SK-N-SH treated with all-trans-retinoic acid at 6 μM for 48 hours (cell line): ENCODE measurements around the gene CATSPERZ.

Experiments used
- ATAC-seq: fragments of 200-7000 bp; cut with Tn5 transposase; 3 replicates; pipeline ENCODE4 v1.9.1; 2020; ENCODE audit warnings: mild to moderate bottlenecking, moderate library complexity
- ARNTL ChIP-seq: fragments of 450-650 bp; formaldehyde crosslinking; IDR thresholded peaks from 2 replicates; pipeline ENCODE4 v1.5.0; 2020; ENCODE audit warnings: low read depth, mild to moderate bottlenecking, moderate library complexity, borderline replicate concordance
- BACH2 ChIP-seq: fragments of 250-450 bp; sonication (Bioruptor Pico); IDR thresholded peaks from 2 replicates; pipeline ENCODE4 v1.9.0; 2021; ENCODE audit warnings: mild to moderate bottlenecking, borderline replicate concordance
- CSDC2 ChIP-seq: fragments of 250-450 bp; sonication (Bioruptor Pico); IDR thresholded peaks from 2 replicates; pipeline ENCODE4 v1.5.0; 2020; ENCODE audit warnings: mild to moderate bottlenecking, moderate library complexity
- GLIS3 ChIP-seq: fragments of 250-450 bp; sonication (Bioruptor Pico); IDR thresholded peaks from 2 replicates; pipeline ENCODE4 v1.5.0; 2020; ENCODE audit warnings: mild to moderate bottlenecking, moderate library complexity
- ISL1 ChIP-seq: fragments of 250-450 bp; sonication (Bioruptor Pico); IDR thresholded peaks from 2 replicates; pipeline ENCODE4 v2.1.2; 2022; ENCODE audit warnings: mild to moderate bottlenecking, moderate library complexity
- OSR1 ChIP-seq: fragments of 250-450 bp; sonication (Bioruptor Pico); IDR thresholded peaks from 2 replicates; pipeline ENCODE4 v1.8.0; 2022; ENCODE audit warnings: moderate library complexity, mild to moderate bottlenecking, inconsistent platforms
- PPARA ChIP-seq: fragments of 250-450 bp; sonication (Bioruptor Pico); IDR thresholded peaks from 2 replicates; pipeline ENCODE4 v1.5.0; 2020; ENCODE audit warnings: mild to moderate bottlenecking, borderline replicate concordance
- SNAI2 ChIP-seq: fragments of 250-450 bp; sonication (Bioruptor Pico); IDR thresholded peaks from 2 replicates; pipeline ENCODE4 v1.5.0; 2020; ENCODE audit warnings: mild to moderate bottlenecking, moderate library complexity
- TCF4 ChIP-seq: fragments of 250-450 bp; sonication (Bioruptor Pico); IDR thresholded peaks from 2 replicates; pipeline ENCODE4 v1.8.0; 2021; ENCODE audit warnings: mild to moderate bottlenecking, moderate library complexity, borderline replicate concordance
- TOX ChIP-seq: fragments of 250-450 bp; sonication (Bioruptor Pico); IDR thresholded peaks from 2 replicates; pipeline ENCODE4 v1.8.0; 2021; ENCODE audit warnings: mild to moderate bottlenecking, moderate library complexity, borderline replicate concordance
- ZC3H10 ChIP-seq: fragments of 250-450 bp; sonication (Bioruptor Pico); IDR thresholded peaks from 2 replicates; pipeline ENCODE4 v1.5.1; 2021; ENCODE audit warnings: mild to moderate bottlenecking, moderate library complexity
- ZFP30 ChIP-seq: fragments of 450-650 bp; formaldehyde crosslinking; IDR thresholded peaks from 2 replicates; pipeline ENCODE4 v1.5.0; 2022; ENCODE audit warnings: mild to moderate bottlenecking, moderate library complexity
- ZNF565 ChIP-seq: fragments of 450-650 bp; formaldehyde crosslinking; conservative IDR thresholded peaks from 2 replicates; pipeline ENCODE4 v1.5.0; 2020; ENCODE audit warnings: low read depth, mild to moderate bottlenecking, moderate library complexity
- ZNF70 ChIP-seq: fragments of 450-650 bp; formaldehyde crosslinking; IDR thresholded peaks from 2 replicates; pipeline ENCODE4 v1.5.0; 2020; ENCODE audit warnings: mild to moderate bottlenecking, moderate library complexity
- ZNF8 ChIP-seq: fragments of 450-650 bp; formaldehyde crosslinking; IDR thresholded peaks from 2 replicates; pipeline ENCODE4 v1.5.0; 2020; ENCODE audit warnings: mild to moderate bottlenecking, moderate library complexity
- TF ChIP-seq, protein P1 (sequence below): fragments of 250-450 bp; sonication (Bioruptor Pico); IDR thresholded peaks from 2 replicates; pipeline ENCODE4 v1.5.0; 2020; ENCODE audit warnings: mild to moderate bottlenecking, moderate library complexity
- TF ChIP-seq, protein P2 (sequence below): fragments of 250-450 bp; sonication (Bioruptor Pico); IDR thresholded peaks from 2 replicates; pipeline ENCODE4 v1.5.1; 2021; ENCODE audit warnings: mild to moderate bottlenecking, moderate library complexity
- TF ChIP-seq, protein P3 (sequence below): fragments of 250-450 bp; sonication (Bioruptor Pico); IDR thresholded peaks from 2 replicates; pipeline ENCODE4 v1.8.0; 2021; ENCODE audit warnings: low read depth, mild to moderate bottlenecking, moderate library complexity, borderline replicate concordance

The CATSPERZ gene

DNA sequence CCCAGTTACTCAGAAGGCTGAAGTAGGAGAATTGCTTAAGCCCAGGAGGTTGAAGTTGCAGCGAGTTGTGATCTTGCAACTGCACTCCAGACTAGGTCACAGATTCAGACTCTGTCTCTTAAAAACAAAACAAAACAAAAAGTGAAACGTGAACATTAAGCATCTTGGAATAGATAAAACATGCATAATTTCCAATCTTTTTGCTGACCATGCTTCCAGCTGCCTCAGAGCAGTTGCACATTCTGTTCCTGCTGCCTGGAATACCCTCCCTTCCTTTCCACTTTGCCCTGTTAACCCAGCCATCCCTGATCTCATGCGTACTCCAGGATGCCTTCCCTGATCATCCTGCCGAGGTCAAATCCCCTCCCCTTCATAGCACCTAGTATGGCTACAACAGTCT lies 39.1 kb downstream of the CATSPERZ start:
- TF ChIP-seq ISL1 (CRISPR knock-in tag) = no peak
- peak; percentile 87 for TF ChIP-seq ZNF70 (CRISPR knock-in tag)
- ATAC-seq = no peak

DNA sequence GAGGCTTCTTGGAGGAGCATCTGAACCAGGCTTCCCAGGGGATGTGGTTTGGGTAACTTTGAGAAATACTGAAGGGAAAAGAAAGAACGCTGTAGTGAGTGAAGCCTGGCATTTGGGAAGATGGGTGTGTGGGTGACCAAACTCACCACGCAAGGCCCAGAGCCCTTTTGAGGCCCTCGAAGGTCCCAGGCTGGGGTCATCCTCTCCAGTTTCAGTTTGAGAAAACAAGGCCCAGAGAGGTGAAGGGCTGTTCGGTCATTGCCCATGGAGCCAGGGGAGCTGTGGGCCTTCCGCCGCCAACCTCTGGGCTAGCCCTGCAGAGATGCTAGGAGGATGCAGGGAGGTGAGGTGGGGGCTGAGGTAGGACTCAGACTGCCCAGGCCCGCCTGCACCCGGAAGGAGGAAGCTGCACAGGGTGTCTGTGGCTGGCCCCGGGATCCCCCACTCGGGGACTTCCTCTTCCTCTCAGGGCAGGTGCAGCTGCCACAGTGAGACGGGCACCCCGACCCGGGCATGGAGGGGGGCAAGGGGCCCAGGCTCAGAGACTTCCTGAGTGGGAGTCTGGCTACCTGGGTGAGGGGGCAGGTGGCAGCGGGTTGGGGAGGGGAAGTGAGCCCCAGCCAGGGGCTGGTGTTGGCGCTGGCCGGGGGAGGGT lies 39.7 kb downstream of the CATSPERZ start, which contains the start of gene CCDC88B:
TSS of gene CCDC88B (plus strand) at position 451 of the 655 bp plus-strand sequence. CDS start at position 514, 63 bp downstream.
- TF ChIP-seq ZNF70 (CRISPR knock-in tag) = no peak
- no peak for TF ChIP-seq PPARA (CRISPR knock-in tag)
- TF ChIP-seq CSDC2 = no peak
- no peak for TF ChIP-seq ZFP30 (CRISPR knock-in tag)
- TF ChIP-seq, protein P1, sequence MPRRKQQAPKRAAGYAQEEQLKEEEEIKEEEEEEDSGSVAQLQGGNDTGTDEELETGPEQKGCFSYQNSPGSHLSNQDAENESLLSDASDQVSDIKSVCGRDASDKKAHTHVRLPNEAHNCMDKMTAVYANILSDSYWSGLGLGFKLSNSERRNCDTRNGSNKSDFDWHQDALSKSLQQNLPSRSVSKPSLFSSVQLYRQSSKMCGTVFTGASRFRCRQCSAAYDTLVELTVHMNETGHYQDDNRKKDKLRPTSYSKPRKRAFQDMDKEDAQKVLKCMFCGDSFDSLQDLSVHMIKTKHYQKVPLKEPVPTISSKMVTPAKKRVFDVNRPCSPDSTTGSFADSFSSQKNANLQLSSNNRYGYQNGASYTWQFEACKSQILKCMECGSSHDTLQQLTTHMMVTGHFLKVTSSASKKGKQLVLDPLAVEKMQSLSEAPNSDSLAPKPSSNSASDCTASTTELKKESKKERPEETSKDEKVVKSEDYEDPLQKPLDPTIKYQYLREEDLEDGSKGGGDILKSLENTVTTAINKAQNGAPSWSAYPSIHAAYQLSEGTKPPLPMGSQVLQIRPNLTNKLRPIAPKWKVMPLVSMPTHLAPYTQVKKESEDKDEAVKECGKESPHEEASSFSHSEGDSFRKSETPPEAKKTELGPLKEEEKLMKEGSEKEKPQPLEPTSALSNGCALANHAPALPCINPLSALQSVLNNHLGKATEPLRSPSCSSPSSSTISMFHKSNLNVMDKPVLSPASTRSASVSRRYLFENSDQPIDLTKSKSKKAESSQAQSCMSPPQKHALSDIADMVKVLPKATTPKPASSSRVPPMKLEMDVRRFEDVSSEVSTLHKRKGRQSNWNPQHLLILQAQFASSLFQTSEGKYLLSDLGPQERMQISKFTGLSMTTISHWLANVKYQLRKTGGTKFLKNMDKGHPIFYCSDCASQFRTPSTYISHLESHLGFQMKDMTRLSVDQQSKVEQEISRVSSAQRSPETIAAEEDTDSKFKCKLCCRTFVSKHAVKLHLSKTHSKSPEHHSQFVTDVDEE (CRISPR knock-in tag) = no peak
- TF ChIP-seq ZNF8 (CRISPR knock-in tag) = no peak
- no peak for TF ChIP-seq OSR1 (CRISPR knock-in tag)
- no peak for TF ChIP-seq GLIS3 (CRISPR knock-in tag)
- TF ChIP-seq, protein P2, sequence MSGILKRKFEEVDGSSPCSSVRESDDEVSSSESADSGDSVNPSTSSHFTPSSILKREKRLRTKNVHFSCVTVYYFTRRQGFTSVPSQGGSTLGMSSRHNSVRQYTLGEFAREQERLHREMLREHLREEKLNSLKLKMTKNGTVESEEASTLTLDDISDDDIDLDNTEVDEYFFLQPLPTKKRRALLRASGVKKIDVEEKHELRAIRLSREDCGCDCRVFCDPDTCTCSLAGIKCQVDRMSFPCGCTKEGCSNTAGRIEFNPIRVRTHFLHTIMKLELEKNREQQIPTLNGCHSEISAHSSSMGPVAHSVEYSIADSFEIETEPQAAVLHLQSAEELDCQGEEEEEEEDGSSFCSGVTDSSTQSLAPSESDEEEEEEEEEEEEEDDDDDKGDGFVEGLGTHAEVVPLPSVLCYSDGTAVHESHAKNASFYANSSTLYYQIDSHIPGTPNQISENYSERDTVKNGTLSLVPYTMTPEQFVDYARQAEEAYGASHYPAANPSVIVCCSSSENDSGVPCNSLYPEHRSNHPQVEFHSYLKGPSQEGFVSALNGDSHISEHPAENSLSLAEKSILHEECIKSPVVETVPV = no peak
- TF ChIP-seq TCF4 (CRISPR knock-in tag) = no peak
- TF ChIP-seq ARNTL (CRISPR knock-in tag) = no peak
- TF ChIP-seq, protein P3, sequence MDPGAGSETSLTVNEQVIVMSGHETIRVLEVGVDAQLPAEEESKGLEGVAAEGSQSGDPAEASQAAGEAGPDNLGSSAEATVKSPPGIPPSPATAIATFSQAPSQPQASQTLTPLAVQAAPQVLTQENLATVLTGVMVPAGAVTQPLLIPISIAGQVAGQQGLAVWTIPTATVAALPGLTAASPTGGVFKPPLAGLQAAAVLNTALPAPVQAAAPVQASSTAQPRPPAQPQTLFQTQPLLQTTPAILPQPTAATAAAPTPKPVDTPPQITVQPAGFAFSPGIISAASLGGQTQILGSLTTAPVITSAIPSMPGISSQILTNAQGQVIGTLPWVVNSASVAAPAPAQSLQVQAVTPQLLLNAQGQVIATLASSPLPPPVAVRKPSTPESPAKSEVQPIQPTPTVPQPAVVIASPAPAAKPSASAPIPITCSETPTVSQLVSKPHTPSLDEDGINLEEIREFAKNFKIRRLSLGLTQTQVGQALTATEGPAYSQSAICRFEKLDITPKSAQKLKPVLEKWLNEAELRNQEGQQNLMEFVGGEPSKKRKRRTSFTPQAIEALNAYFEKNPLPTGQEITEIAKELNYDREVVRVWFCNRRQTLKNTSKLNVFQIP (CRISPR knock-in tag) = no peak
- TF ChIP-seq ISL1 (CRISPR knock-in tag) = no peak
- no peak for ATAC-seq

DNA sequence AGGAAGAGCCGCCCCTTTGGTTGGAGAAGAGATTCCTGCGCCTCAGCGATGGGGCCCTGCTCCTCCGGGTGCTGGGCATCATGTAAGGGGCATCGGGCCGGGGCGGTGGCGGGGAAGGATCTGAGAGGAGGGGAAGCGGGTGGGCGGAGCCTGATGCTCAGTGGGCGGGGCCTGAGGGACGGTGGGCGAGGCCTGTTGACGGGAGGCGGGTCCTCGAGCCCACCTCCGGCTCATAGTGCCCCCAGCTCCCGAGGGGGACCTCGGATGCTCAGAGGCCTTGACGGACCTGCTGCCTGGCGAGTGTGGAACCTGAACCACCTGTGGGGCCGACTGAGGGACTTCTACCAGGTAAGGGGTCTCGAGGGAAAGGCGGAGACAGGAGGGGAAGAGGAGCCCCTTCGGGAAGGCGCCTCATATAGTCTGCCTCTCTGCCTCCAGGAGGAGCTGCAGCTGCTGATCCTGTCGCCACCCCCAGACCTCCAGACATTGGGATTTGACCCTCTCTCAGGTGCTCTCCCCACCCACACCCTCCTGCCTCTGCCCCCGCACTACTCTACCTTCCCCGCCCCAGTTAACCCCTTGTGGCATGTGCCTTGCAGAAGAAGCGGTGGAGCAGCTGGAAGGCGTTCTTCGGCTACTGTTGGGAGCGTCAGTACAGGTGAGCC lies 40.6 kb downstream of the CATSPERZ start:
- ATAC-seq = no peak
- TF ChIP-seq ZC3H10 (CRISPR knock-in tag) (no peak), OSR1 (CRISPR knock-in tag) (no peak), ISL1 (CRISPR knock-in tag) (no peak), PPARA (CRISPR knock-in tag) (no peak), TCF4 (CRISPR knock-in tag) (no peak), SNAI2 (CRISPR knock-in tag) (no peak), CSDC2 (no peak), ZNF70 (CRISPR knock-in tag) (no peak), ZNF8 (CRISPR knock-in tag) (no peak), GLIS3 (CRISPR knock-in tag) (no peak), ZNF565 (CRISPR knock-in tag) (no peak), ZFP30 (CRISPR knock-in tag) (no peak), TOX (CRISPR knock-in tag) (no peak), BACH2 (no peak)
- TF ChIP-seq, protein P2 = no peak
- TF ChIP-seq, protein P1 (CRISPR knock-in tag) = no peak
- TF ChIP-seq, protein P3 (CRISPR knock-in tag) = no peak
